HG03565 (cell line): Measurements from ENCODE around the gene ZFYVE9.
"Not testable (repeated sequence)": the region's sequence is repeated elsewhere in the genome, so short reads cannot be mapped to it uniquely, and the experiment has no call there.

Source experiments
- ATAC-seq: cut with Tn5 transposase; IDR thresholded peaks from one replicate; pipeline ENCODE4 v1.9.1; 2021; ENCODE audit warnings: mild to moderate bottlenecking, moderate library complexity; ENCODE audit not compliant: unreplicated experiment

Gene ZFYVE9, protein sequence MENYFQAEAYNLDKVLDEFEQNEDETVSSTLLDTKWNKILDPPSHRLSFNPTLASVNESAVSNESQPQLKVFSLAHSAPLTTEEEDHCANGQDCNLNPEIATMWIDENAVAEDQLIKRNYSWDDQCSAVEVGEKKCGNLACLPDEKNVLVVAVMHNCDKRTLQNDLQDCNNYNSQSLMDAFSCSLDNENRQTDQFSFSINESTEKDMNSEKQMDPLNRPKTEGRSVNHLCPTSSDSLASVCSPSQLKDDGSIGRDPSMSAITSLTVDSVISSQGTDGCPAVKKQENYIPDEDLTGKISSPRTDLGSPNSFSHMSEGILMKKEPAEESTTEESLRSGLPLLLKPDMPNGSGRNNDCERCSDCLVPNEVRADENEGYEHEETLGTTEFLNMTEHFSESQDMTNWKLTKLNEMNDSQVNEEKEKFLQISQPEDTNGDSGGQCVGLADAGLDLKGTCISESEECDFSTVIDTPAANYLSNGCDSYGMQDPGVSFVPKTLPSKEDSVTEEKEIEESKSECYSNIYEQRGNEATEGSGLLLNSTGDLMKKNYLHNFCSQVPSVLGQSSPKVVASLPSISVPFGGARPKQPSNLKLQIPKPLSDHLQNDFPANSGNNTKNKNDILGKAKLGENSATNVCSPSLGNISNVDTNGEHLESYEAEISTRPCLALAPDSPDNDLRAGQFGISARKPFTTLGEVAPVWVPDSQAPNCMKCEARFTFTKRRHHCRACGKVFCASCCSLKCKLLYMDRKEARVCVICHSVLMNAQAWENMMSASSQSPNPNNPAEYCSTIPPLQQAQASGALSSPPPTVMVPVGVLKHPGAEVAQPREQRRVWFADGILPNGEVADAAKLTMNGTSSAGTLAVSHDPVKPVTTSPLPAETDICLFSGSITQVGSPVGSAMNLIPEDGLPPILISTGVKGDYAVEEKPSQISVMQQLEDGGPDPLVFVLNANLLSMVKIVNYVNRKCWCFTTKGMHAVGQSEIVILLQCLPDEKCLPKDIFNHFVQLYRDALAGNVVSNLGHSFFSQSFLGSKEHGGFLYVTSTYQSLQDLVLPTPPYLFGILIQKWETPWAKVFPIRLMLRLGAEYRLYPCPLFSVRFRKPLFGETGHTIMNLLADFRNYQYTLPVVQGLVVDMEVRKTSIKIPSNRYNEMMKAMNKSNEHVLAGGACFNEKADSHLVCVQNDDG (N-terminal part only)

DNA sequence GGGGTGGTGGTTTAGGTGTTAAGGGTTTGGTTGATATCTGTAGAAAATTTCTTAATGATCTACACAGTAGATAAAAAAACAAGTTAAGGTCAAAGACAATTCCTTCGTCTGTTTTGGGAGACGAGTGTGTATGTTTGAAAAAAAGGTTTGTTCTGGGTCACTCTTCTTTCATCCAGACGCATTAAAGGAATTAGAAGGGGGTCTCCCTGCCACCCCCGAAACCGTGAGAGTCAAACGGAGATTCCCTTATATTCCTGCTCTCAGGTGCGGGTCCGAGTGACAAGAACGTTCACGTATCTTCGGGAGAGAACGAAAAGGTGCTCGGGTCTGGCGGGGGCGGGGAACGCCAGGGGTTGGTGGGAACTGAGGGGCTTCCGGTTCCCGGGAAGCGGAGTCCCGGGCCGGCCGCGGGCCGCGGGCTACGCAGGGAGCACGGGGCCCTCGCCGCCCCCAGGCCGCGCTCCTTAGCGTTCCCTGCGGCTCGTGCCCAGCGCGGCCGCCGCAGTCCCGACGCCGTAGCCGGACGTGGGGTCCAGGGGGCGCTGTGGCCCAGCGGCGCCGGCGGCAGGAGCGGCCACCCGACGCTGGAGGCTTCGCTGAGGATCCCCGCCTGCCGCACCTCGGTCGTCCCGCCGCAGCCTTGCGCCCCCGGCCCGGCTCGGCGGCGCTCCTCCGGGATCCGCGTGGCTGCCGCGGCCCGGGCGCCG lies at the start of gene ZFYVE9:
TSS of gene ZFYVE9 (plus strand) at position 577 of the 707 bp plus-strand sequence. CDS start 91,118 bp downstream, outside the sequence.
- ATAC-seq: peak; percentile 48

DNA sequence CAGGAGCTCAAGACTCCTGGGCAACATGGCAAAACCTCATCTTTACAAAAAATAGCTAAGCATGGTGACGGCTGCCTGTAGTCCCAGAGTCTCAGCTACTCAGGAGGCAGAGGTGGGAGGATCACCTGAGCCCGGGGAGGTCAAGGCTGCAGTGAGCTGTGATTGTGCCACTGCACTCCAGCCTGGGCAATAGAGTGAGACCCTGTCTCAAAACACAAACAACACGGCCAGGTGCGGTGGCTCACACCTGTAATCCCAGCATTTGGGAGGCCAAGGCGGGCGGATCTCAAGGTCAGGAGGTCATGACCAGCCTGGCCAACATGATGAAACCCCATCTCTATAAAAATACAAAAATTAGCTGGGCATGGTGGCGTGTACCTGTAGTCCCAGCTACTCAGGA lies 47.6 kb upstream of the ZFYVE9 start:
- not testable (repeated sequence) for ATAC-seq

DNA sequence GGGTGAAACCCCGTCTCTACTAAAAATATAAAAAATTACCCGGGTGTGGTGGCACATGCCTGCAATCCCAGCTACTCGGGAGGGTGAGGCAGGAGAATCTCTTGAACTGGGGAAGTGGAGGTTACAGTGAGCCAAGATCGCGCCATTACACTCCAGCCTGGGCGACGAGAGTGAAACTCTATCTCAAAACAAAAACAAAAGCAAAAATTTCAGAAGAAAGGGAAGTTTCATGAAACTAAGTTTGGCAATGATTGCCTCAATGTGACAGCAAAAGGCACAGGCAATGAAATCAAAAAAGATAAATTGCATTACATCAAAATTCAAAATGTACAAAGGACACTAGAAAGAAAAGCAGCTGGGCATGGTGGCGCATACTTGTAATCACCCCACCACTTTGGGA lies 45.7 kb upstream of the ZFYVE9 start:
- no peak for ATAC-seq

DNA sequence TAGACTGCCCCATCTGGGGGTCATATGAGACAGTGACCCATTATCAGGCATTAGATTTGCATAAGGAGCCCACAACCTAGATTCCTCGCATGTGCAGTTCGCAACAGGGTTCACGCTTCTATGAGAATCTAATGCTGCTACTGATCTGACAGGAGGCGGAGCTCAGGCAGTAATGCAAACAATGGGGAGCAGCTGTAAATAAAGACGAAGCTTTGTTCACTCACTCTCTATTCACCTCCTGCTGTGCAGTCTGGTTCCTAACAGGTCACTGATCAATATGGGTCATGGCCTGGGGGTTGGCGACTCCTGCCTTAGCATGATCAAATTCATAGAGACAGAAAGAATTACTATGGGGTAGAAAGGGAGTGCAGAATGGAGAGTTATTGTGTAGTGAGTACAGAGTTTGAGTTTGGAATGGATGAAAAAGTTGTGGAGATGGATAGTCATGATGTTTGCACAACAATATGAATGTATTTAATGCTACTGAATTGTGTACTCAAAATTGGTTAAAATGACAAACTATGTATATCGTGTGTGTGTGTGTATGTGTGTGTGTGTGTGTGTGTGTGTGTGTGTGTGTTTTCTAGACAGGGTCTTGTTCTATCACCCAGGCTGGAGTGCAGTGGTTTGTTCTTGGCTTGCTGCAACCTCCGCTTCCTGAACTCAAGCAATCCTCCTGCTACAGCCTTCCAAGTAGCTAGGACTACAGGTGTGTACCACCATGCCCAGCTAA lies 43.6 kb upstream of the ZFYVE9 start:
- no peak for ATAC-seq

DNA sequence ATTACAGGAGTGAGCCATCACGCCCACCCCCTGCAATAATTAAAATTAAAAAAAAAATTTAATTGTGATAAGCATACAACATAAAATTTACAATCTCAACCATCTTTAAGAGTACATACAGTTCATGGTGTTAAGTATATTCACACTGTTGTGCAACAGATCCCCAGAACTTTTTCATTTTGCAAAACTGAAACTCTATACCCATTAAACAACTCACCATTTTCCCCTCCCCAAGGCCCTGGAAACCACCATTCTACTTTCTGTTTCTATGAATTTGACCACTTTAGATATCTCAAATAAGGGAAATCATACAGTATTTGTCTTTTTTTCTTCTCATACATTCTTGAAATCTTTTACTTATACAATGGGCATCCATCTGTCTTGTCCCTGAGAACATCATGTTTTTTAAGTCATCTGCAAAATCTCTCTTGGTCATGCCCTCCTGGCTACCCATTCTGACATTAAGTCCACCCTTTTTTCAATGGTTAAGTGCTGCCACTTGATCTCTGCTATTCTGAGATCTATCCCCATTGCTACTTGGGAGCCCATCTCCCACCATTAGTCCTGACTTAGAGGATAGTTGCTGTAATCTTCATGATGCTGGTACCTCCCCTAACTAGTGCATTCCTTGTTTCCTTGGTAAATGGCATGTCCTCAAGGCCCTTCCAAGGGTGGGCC lies 39.4 kb upstream of the ZFYVE9 start:
- ATAC-seq: peak; percentile 49

DNA sequence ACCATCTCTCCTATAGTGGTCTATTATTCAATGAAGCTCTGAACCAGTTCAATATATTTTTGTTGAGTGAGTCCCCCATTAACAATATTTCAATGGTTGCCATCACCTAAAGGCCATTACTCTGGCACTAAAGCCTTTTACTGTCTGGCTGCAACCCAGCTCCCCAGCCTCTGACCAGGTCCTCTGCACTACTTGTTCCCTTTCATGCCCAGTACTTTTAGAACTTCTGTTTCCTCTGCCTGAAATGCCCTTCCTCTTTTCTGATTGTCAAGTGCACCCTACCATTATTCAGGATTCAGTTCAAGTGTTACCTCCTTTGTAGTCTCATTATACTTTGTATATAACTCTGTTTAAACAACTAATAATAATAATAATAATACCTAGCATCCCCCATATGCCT lies 30.4 kb upstream of the ZFYVE9 start:
- ATAC-seq: no peak

DNA sequence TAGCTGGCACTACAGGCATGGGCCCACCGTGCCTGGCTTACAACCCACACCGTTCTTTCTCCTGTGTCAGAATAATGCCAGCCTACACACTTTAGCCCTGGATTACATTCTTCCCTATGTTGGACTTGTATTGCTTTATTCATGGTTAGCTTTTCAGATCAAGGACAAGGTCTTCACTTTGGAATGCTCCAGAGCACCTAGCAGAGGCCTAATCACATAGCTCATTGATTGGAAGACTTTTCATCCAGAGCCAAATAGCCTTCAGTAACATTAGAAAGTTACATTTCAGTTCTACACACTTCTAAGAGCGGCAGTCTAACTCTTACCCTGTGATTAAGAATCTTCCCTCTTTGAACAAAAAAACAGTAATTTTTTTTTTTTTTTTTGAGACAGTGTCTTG lies 29.4 kb upstream of the ZFYVE9 start:
- no peak for ATAC-seq

DNA sequence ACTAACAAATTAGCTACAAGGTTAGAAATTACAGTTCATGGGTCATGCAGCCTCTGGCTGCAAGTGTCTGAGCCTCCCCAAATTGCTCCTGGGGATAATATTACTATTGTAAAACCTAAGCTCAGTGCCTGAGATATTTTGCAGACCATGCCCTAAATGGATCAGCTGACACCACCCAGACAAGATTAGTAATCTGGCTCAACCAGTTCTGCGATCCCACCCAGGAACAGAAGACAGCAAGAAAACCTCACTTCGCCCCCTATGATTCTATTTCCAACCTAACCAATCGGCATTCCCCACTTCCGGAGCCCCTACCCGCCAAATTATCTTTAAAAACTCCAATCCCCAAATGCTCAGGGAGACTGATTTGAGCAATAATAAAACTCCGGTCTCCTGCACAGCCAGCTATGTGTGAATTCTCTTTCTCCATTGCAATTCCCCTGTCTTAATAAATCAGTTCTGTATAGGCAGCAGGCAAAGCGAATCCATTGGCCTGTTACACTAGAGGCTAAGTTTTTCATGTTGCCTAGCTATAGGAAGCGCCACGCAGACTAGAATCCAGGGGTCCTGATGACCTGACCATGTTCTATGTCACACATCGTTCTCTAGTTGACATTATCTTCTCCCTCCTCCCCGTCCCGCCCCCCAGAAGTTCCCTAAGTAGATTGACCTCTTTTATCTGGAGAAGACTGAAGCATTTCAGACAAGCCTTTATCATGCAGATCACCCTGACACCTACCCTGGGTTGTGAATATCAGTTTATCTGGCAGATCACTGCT lies 22.4 kb upstream of the ZFYVE9 start:
- ATAC-seq: no peak

DNA sequence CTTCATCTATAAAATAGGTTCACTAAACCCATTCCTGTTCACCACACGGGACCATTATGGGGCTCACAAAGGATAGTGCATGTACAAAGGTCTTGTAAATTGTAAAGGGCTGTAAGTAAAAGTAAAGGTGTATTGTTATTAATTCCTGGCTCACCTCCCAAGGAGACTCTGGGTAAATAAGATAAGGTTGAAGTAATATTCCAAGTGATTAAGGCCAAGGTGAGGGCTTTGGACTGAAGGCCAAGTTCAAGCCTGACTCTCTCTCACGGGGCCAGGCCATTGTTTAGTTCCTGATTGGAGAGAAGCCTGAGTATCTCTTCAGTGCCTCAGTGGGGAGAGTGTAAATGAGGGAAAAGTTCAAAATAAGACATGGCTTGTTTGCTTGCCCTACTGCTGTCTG lies 19.5 kb upstream of the ZFYVE9 start:
- ATAC-seq: no peak

DNA sequence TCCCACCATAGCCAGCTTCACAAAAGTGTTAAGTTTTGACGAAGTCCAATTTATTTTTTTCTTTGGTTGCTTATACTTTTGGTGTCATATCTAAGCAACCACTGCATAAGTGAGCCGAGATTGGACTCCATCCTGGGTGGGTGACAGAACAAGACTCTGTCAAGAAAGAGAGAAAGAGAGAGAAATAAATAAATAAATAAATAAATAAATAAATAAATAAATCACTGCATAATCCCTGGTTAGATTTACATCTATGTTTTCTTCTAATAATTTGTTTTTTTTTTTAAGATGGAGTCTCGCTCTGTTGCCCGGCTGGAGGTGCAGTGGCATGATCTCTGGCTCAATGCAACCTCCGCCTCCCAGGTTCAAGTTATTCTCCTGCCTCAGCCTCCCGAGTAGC lies 18.3 kb upstream of the ZFYVE9 start:
- no peak for ATAC-seq

DNA sequence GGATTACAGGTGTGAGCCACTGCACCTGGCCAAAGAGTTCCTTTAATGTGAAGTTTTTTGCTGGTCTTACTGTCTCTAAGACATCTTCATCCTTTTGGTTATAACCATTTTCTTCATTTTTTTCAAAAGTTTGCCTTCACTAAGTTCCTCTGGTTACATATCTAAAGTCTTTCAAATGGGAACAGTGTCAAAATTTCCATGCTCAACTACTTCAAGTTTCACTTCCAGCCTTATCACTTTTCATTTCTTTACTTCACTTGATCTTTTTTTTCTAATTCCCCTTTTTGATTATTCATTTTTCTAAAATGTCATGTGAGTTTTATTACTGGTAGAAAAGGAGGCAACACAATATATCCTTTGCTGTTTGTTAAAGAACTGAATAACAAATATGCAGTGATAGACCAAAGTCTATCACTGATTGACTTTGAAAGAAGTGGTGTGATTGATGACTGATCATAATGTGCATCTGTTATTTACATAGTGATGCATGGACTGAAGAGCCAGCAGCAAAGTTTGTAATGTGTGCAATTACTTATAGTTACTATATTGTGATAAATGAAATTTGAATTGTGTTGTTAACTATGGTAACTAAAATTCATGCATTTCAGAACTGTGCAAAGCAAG lies 16.0 kb upstream of the ZFYVE9 start:
- ATAC-seq: no peak

DNA sequence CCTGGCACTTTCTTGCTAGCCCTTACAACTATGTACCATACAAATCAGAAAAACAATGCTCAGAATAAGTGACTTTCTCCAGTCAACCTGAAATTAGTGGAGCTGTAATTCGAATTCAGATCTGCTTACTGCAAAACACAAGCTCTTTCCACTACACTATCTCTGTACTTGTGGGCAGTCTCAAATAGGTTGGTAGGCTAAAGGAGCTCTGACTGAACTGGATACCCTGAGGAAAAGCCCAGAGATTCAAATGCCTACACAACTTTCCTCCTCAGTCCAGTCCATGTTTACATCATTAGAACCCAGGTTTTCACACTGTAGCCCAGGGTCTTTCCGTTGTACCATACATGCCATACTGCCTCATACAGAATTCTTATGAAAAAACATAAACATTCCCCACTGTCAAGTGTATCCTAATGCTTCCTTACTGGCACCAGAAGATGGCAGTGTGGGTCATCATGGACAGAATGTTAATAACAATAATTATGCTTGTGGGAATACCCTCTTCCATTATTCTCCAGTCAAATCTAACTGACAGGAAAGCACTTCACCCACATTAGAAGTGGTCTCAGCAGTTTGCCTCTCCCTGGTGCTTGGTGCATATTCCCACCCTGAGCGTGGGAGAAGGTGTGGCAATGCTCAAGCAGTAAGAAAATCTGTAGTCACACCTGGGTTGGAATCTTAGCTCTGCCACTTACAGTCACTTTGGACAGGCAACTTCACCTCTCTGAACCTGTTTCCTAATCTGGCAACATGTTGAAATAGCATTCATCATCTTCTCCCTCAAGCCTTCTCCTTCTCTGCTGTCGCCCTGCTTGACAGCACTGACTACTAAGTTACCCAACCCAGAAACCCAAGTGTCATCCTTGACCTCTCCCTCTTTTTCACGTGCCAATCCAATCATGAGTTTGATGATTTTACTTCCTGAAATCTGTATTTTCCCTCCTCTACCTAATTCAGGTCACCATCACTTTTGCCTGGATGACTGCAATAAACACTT lies 14.4 kb upstream of the ZFYVE9 start:
- ATAC-seq: no peak

DNA sequence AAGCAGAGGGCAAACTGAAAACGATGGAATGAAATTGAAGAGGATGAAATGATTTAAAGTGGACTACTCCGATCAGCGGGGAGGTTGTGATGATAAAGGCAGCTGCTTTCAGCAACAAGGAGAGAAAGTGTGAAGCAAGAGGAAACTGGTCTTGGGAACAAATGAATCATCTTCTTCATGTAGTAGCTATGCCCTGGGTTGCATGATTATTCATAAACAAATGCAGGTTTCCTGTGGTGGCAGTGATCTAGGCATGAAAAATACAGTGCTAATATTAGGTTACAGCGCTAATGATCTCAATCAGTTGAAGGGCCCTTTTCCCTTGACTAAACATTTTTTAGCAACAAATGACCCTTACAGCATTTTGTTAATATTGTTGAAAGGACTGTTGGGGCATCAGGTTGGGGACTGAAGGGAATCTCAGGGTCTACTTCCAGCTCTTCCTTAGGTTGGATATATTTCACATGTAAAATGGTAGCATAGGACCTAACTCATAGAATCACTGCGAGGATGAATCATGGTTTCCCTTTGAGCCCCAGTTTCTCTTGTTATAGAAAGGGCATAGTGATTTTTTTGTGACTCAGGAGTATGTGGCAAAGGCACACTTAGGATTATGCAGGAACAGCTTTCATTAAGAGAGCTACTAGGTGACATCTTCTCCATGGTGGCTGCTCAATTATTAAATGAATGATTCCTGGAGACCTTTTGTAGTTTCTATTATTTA lies 1.9 kb upstream of the ZFYVE9 start:
- peak; percentile 56 for ATAC-seq

DNA sequence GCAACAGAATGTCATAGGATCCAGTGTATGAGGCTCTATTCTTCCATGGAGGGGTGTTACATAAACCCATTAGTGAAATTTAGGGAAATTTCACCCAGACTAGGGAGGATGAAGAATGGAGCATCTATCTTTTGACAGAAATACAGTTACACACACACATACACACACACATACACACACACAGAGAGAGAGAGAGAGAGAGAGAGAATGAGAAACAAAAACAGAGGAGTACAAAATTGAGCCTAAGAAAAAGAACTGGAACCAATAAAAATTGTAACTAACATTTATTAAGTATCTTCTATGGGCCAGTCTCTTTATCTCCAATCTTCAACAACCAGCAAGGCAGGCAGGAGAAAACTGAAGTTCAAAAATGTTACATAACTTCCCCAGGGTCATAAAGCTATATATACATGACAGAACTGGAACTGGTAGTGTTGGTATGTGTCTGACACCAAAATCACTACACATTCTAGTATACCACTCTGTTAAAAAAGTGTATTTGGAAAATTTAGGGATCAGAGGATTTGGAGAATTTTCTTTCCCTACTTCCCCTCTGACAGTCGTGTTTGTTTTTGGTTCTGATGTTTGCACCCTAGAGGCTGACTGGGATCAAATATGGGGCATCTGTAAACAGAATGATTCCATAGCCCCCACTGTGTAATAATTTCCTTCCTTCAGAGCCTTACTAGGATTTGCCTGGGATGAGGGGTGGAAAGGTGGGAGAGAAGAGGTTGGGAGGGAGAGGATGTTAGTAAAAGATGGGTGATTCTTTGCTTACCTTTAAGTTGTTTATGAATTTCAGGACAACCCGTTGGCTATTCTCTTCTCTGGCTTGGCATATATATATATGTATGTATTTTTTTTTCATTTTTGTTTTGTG lies 1.0 kb upstream of the ZFYVE9 start:
- ATAC-seq: no peak
